GM19395 (cell line): Measurements from ENCODE around the gene SMAD6.

Experiments used
- ATAC-seq: cut with Tn5 transposase; IDR thresholded peaks from one replicate; pipeline ENCODE4 v1.9.1; 2021; ENCODE audit warnings: mild to moderate bottlenecking, moderate library complexity; ENCODE audit not compliant: unreplicated experiment

SMAD6 gene

GRCh38 chr15:66773129-66773873 lies 71.3 kb downstream of the SMAD6 start:
- no peak for ATAC-seq

- ATAC-seq, result no peak
Measured at GRCh38 chr15:66774001-66774814, 72.2 kb downstream of the SMAD6 start.

GRCh38 chr15:66775127-66776105 lies 73.4 kb downstream of the SMAD6 start:
- ATAC-seq, result no peak

GRCh38 chr15:66777054-66777453 lies 75.0 kb downstream of the SMAD6 start:
- no peak for ATAC-seq

GRCh38 chr15:66777596-66778313 lies 75.7 kb downstream of the SMAD6 start:
- no peak for ATAC-seq

GRCh38 chr15:66778314-66778665 lies 76.3 kb downstream of the SMAD6 start:
- ATAC-seq, result no peak

GRCh38 chr15:66778716-66779115 lies 76.7 kb downstream of the SMAD6 start:
- no peak for ATAC-seq

- ATAC-seq, result no peak
Measured at GRCh38 chr15:66779331-66780009, 77.4 kb downstream of the SMAD6 start.

- ATAC-seq, result no peak
Measured at GRCh38 chr15:66780172-66780972, 78.3 kb downstream of the SMAD6 start.

GRCh38 chr15:66780973-66781718 lies 79.1 kb downstream of the SMAD6 start:
- ATAC-seq, result no peak

GRCh38 chr15:66782785-66783184 lies 80.7 kb downstream of the SMAD6 start:
- ATAC-seq, result no peak

GRCh38 chr15:66783314-66783713 lies 81.3 kb downstream of the SMAD6 start:
- ATAC-seq, result no peak

GRCh38 chr15:66783725-66784124 lies 81.7 kb downstream of the SMAD6 start:
- no peak for ATAC-seq

GRCh38 chr15:66784174-66784573 lies 82.1 kb downstream of the SMAD6 start:
- ATAC-seq, result no peak

- ATAC-seq, result no peak
Measured at GRCh38 chr15:66785637-66786036, 83.6 kb downstream of the SMAD6 start.

- ATAC-seq, result no peak
Measured at GRCh38 chr15:66786222-66786621, 84.2 kb downstream of the SMAD6 start.

- ATAC-seq, result no peak
Measured at GRCh38 chr15:66786708-66787488, 84.9 kb downstream of the SMAD6 start.

GRCh38 chr15:66787489-66787871 lies 85.4 kb downstream of the SMAD6 start:
- no peak for ATAC-seq
